ENCODE measurements around the gene LRP1-AS.
"Not testable (repeated sequence)": the region's sequence is repeated elsewhere in the genome, so short reads cannot be mapped to it uniquely, and the experiment has no call there.

Gene LRP1-AS

DNA sequence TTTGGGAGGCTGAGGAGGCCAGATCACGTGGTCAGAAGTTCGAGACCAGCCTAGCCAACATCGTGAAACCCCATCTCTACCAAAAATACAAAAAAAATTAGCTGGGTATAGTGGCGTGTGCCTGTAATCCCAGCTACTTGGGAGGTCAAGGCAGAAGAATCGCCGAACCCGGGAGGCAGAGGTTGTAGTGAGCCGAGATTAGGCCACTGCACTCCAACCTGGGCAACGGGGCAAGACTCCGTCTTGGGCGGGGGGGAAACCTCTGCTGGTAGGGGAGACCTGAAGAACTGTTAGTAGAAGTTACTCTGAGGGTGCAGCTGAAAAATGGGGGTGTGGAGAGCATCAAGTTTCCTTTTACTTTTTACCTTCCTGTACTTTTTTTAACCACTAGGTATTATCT lies 21.4 kb downstream of the LRP1-AS start:
- Histone ChIP-seq H4K20me1 (ENCODE audit: insufficient read depth, low read length) (no peaks in the 10 kb centered on the region), H2AFZ (ENCODE audit: low read depth, low read length) (no peak overlapping the region), H3K79me2 (ENCODE audit: insufficient read depth, low read length) (no peaks in the 10 kb centered on the region), H3K27ac (ENCODE audit: low read length) (no peak overlapping the region), H3K4me2 (ENCODE audit: insufficient read depth, low read length) (no peak overlapping the region), H3K27me3 (ENCODE audit: insufficient read depth, low read length, poor library complexity) (peaks cover 25% of the 10 kb centered on the region), H3K4me1 (ENCODE audit: insufficient read depth, low read length) (peaks cover 16% of the 10 kb centered on the region), H3K4me3 (ENCODE audit: low read depth in 1 of 2, low read length in 2 of 2) (no peak overlapping the region), H3K9me3 (ENCODE audit: insufficient read depth, low read length, severe bottlenecking) (no peaks in the 10 kb centered on the region), H3K9ac (ENCODE audit: low read depth, low read length) (no peak overlapping the region), H3K36me3 (ENCODE audit: insufficient read depth, low read length) (no peaks in the 10 kb centered on the region)
- DNase-seq (no peak), ATAC-seq (ENCODE audit: insufficient read depth, low read depth) (no peak)
- TF ChIP-seq EZH2 (IDR thresholded peaks at IDR 0.05; ENCODE audit: borderline replicate concordance, low read depth, low read length, severe bottlenecking): no peak
- TF ChIP-seq, protein P1, sequence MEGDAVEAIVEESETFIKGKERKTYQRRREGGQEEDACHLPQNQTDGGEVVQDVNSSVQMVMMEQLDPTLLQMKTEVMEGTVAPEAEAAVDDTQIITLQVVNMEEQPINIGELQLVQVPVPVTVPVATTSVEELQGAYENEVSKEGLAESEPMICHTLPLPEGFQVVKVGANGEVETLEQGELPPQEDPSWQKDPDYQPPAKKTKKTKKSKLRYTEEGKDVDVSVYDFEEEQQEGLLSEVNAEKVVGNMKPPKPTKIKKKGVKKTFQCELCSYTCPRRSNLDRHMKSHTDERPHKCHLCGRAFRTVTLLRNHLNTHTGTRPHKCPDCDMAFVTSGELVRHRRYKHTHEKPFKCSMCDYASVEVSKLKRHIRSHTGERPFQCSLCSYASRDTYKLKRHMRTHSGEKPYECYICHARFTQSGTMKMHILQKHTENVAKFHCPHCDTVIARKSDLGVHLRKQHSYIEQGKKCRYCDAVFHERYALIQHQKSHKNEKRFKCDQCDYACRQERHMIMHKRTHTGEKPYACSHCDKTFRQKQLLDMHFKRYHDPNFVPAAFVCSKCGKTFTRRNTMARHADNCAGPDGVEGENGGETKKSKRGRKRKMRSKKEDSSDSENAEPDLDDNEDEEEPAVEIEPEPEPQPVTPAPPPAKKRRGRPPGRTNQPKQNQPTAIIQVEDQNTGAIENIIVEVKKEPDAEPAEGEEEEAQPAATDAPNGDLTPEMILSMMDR (IDR thresholded peaks at IDR 0.05; ENCODE audit: borderline replicate concordance, extremely low read depth, low read length, poor library complexity, severe bottlenecking): no peak

DNA sequence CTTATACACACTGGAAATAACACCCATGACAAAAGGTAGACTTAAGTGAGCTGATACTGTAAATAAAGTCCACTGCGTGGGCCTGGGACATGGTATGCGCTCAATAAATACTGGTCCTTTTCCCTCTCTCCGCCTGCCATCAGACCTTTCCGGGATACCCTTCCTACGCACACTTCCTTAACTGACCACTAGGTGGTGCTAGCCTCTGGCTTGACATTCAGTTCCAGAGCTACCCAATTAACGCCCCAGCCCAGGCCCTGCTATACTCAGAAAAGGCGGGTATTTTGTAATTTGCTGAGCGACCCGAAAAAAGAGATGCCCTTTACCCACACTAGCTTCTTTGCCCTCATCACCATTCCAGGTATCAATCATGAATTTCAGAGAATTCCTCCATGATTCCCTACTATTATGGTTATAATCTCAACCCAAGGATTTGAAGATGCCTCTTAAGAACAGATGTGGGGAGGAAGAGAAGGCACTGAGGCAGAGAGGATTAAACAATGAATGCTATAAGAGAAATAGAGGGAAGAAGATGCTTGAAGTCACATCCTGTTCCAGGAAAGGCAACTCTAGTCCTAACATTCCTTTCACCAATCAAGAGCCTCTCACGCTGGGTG lies 23.1 kb downstream of the LRP1-AS start:
- Histone ChIP-seq H2AFZ (ENCODE audit: low read depth, low read length) (no peak overlapping the region), H3K4me3 (ENCODE audit: low read depth in 1 of 2, low read length in 2 of 2) (no peak overlapping the region), H3K4me1 (ENCODE audit: insufficient read depth, low read length) (peaks cover 16% of the 10 kb centered on the region), H3K27ac (ENCODE audit: low read length) (no peak overlapping the region), H3K9ac (ENCODE audit: low read depth, low read length) (no peak overlapping the region), H3K79me2 (ENCODE audit: insufficient read depth, low read length) (no peaks in the 10 kb centered on the region), H4K20me1 (ENCODE audit: insufficient read depth, low read length) (no peaks in the 10 kb centered on the region), H3K36me3 (ENCODE audit: insufficient read depth, low read length) (no peaks in the 10 kb centered on the region), H3K4me2 (ENCODE audit: insufficient read depth, low read length) (no peak overlapping the region), H3K27me3 (ENCODE audit: insufficient read depth, low read length, poor library complexity) (peaks cover 18% of the 10 kb centered on the region), H3K9me3 (ENCODE audit: insufficient read depth, low read length, severe bottlenecking) (no peaks in the 10 kb centered on the region)
- ATAC-seq (ENCODE audit: insufficient read depth, low read depth) (peak; percentile 73), DNase-seq (peak; percentile 79)
- peak; percentile 38 for TF ChIP-seq EZH2 (IDR thresholded peaks at IDR 0.05; ENCODE audit: borderline replicate concordance, low read depth, low read length, severe bottlenecking)
- TF ChIP-seq, protein P1 (IDR thresholded peaks at IDR 0.05; ENCODE audit: borderline replicate concordance, extremely low read depth, low read length, poor library complexity, severe bottlenecking): peak; percentile 92

DNA sequence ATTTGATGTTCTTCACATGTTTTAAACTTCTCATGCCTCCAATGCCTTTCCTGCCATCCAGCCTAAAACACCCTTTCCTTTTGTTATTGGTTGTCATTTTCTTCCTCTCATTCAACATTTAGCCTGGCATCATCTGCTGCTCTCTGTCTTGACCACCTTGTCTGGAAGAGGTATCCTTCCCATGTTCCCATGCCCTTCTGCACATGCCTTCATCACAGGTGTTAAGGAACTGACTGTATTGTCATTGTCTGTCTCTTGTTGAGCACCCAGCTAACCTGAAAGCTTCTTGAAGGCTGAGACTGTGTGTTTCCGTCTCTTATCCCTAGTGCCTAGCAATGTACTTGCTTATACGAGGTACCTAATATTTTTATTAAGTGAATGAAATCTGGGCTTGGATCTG lies 23.6 kb downstream of the LRP1-AS start:
- peaks cover 15% of the 10 kb centered on the region for H3K4me1 ChIP-seq (ENCODE audit: insufficient read depth, low read length)
- H3K27me3 ChIP-seq (ENCODE audit: insufficient read depth, low read length, poor library complexity): peaks cover 18% of the 10 kb centered on the region
- H3K79me2 ChIP-seq (ENCODE audit: insufficient read depth, low read length): no peaks in the 10 kb centered on the region
- no peak overlapping the region for H3K27ac ChIP-seq (ENCODE audit: low read length)
- no peak overlapping the region for H3K9ac ChIP-seq (ENCODE audit: low read depth, low read length)
- H3K4me3 ChIP-seq (ENCODE audit: low read depth in 1 of 2, low read length in 2 of 2): no peak overlapping the region
- DNase-seq: no peak
- no peaks in the 10 kb centered on the region for H4K20me1 ChIP-seq (ENCODE audit: insufficient read depth, low read length)
- no peaks in the 10 kb centered on the region for H3K36me3 ChIP-seq (ENCODE audit: insufficient read depth, low read length)
- no peak for TF ChIP-seq EZH2 (IDR thresholded peaks at IDR 0.05; ENCODE audit: borderline replicate concordance, low read depth, low read length, severe bottlenecking)
- TF ChIP-seq, protein P1 (IDR thresholded peaks at IDR 0.05; ENCODE audit: borderline replicate concordance, extremely low read depth, low read length, poor library complexity, severe bottlenecking): no peak
- no peak overlapping the region for H2AFZ ChIP-seq (ENCODE audit: low read depth, low read length)
- H3K9me3 ChIP-seq (ENCODE audit: insufficient read depth, low read length, severe bottlenecking): no peaks in the 10 kb centered on the region
- ATAC-seq (ENCODE audit: insufficient read depth, low read depth): no peak
- no peak overlapping the region for H3K4me2 ChIP-seq (ENCODE audit: insufficient read depth, low read length)

DNA sequence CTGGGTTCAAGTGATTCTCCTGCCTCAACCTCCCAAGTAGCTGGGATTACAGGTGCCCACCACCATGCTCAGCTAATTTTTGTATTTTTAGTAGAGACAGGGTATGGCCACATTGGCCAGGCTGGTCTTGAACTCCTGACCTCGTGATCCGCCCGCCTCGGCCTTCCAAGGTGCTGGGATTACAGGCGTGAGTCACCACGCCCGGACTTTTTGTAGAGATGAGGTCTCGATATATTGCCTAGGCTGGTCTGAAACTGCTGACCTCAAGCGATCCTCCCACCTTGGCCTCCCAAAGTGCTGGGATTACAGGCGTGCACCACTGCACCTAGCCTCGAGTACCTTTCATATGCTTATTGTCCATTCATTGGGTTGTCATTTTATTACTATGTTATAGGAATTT lies 26.7 kb downstream of the LRP1-AS start:
- not testable (repeated sequence) for H3K79me2 ChIP-seq (ENCODE audit: insufficient read depth, low read length); H2AFZ ChIP-seq (ENCODE audit: low read depth, low read length); H3K27me3 ChIP-seq (ENCODE audit: insufficient read depth, low read length, poor library complexity); H3K4me3 ChIP-seq (ENCODE audit: low read depth in 1 of 2, low read length in 2 of 2); DNase-seq; H4K20me1 ChIP-seq (ENCODE audit: insufficient read depth, low read length); H3K9me3 ChIP-seq (ENCODE audit: insufficient read depth, low read length, severe bottlenecking); H3K36me3 ChIP-seq (ENCODE audit: insufficient read depth, low read length); H3K9ac ChIP-seq (ENCODE audit: low read depth, low read length); H3K4me2 ChIP-seq (ENCODE audit: insufficient read depth, low read length); H3K4me1 ChIP-seq (ENCODE audit: insufficient read depth, low read length); ATAC-seq (ENCODE audit: insufficient read depth, low read depth); H3K27ac ChIP-seq (ENCODE audit: low read length)

All from DND-41 (cell line).